Transverse colon (tissue), 4 donors: Measurements from ENCODE around the gene FOXP2.

Experiments
- POLR2A ChIP-seq: fragments of 450-650 bp; IDR thresholded peaks from one replicate; pipeline ENCODE4 v1.6.1; 2016; ENCODE audit warnings: antibody characterized with exemption, mild to moderate bottlenecking, moderate library complexity
- POLR2AphosphoS5 ChIP-seq, 3 donors: sonication (generic); formaldehyde crosslinking; IDR thresholded peaks; one replicate each; pipeline ENCODE4 v1.6.1; 2016; ENCODE audit warnings: antibody characterized with exemption in 3 of 3
- TF ChIP-seq, protein P1 (sequence below), 5 experiments: fragments of 200-600 bp in 3 of 5; fragments of 450-650 bp in 2 of 5; sonication (generic) in 3 of 5; IDR thresholded peaks; 1 replicate in 2 of 5; 2 replicates in 3 of 5; pipeline ENCODE4 v1.5.1; 2016 to 2017; ENCODE audit warnings: antibody characterized with exemption in 5 of 5, inconsistent platforms in 3 of 5, mild to moderate bottlenecking in 2 of 5, moderate library complexity in 1 of 5

GRCh38 chr7:114372619-114373018 is 42.0 kb upstream of the FOXP2 start:
- TF ChIP-seq POLR2AphosphoS5 (IDR thresholded peaks at IDR 0.05) (no peak), POLR2A (no peak)
- TF ChIP-seq, protein P1, sequence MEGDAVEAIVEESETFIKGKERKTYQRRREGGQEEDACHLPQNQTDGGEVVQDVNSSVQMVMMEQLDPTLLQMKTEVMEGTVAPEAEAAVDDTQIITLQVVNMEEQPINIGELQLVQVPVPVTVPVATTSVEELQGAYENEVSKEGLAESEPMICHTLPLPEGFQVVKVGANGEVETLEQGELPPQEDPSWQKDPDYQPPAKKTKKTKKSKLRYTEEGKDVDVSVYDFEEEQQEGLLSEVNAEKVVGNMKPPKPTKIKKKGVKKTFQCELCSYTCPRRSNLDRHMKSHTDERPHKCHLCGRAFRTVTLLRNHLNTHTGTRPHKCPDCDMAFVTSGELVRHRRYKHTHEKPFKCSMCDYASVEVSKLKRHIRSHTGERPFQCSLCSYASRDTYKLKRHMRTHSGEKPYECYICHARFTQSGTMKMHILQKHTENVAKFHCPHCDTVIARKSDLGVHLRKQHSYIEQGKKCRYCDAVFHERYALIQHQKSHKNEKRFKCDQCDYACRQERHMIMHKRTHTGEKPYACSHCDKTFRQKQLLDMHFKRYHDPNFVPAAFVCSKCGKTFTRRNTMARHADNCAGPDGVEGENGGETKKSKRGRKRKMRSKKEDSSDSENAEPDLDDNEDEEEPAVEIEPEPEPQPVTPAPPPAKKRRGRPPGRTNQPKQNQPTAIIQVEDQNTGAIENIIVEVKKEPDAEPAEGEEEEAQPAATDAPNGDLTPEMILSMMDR (IDR thresholded peaks at IDR 0.05), result no peak
